K562 (cell line): Measurements from ENCODE around the gene PTPN12. TPM values are rescaled to one million over a fixed set of nuclear protein-coding genes. Genes with fewer than 3 reads are reported as not detected.

ENCODE experiments used
- ATAC-seq: fragments of 200-7000 bp; cut with Tn5 transposase; 3 replicates; pipeline ENCODE4 v1.9.1; 2020; ENCODE audit warnings: moderate library complexity
- BruUV-seq: library from RNA; stranded (reverse); fragments of 400-500 nt; replicated peaks from 2 replicates; lab custom pipeline; 2021; lab: Mats Ljungman, UMichigan
- CTCF ChIA-PET: fragments of 300-600 bp; formaldehyde crosslinking; extraction: SDS; loops from one replicate; lab custom pipeline; 2021; ENCODE audit warnings: low intra/inter-chr PET ratio; lab: Yijun Ruan, JAX
- POLR2A ChIA-PET: fragments of 300-600, 350-650 bp; sonication (Branson Sonifier 250); formaldehyde crosslinking; extraction: SDS; loops from one replicate; lab custom pipeline; 2021; ENCODE audit warnings: antibody characterized with exemption, inconsistent platforms; lab: Yijun Ruan, JAX
- DNase-seq, 4 experiments: peaks; one replicate each; pipeline versions ENCODE4 v3.0.0 to v3.0.0-alpha.2; 2011 to 2018; ENCODE audit warnings: low spot score in 3 of 4, mixed read lengths in 3 of 4; ENCODE audit errors: extremely low read depth in 1 of 4
- FAIRE-seq: peaks from 2 replicates; lab custom pipeline; 2011; peaks lifted over from hg19 to GRCh38; lab: Jason Lieb, UNC
- H2AFZ ChIP-seq: 2 replicates; pipeline ENCODE4 v1.6.0; 2011; ENCODE audit warnings: low read depth, low read length, control low read depth, inconsistent platforms
- H3K27ac ChIP-seq: fragments of 200-600 bp; 3 replicates; pipeline ENCODE4 v1.8.0; 2011; ENCODE audit warnings: low read depth, mild to moderate bottlenecking, control low read depth, inconsistent platforms, low read length, moderate library complexity, mixed read lengths; ENCODE audit errors: extremely low read depth
- H3K27me3 ChIP-seq, 2 experiments: fragments of 300-600 bp in 1 of 2; 2 replicates in 1 of 2; 3 replicates in 1 of 2; pipeline versions ENCODE4 v1.6.0 to v1.8.0; 2011; ENCODE audit warnings: inconsistent platforms in 2 of 2, low read length in 2 of 2, mild to moderate bottlenecking in 1 of 2, mixed read lengths in 1 of 2, moderate library complexity in 1 of 2; ENCODE audit not compliant: control insufficient read depth in 2 of 2, insufficient read depth in 2 of 2
- H3K36me3 ChIP-seq: fragments of 300-600 bp; 3 replicates; pipeline ENCODE4 v1.8.0; 2011; ENCODE audit warnings: mild to moderate bottlenecking, low read length, inconsistent platforms; ENCODE audit not compliant: control insufficient read depth, insufficient read depth
- H3K4me1 ChIP-seq, 2 experiments: fragments of 200-600 bp in 1 of 2; replicated peaks in 1 of 2; 2 replicates in 1 of 2; 3 replicates in 1 of 2; pipeline versions ENCODE4 v1.5.1 to v1.8.0; 2011; ENCODE audit warnings: inconsistent platforms in 2 of 2, low read length in 2 of 2, mild to moderate bottlenecking in 1 of 2, mixed read lengths in 1 of 2, moderate library complexity in 1 of 2; ENCODE audit not compliant: control insufficient read depth in 2 of 2, insufficient read depth in 2 of 2
- H3K4me2 ChIP-seq: 2 replicates; pipeline ENCODE4 v1.6.1; 2011; ENCODE audit warnings: low read length, control low read depth, inconsistent platforms, mixed read lengths; ENCODE audit not compliant: insufficient read depth
- H3K4me3 ChIP-seq: fragments of 200-600 bp; sonication (generic), shearing (Covaris generic); 2 replicates; pipeline ENCODE4 v1.5.1; 2016; ENCODE audit warnings: control low read depth, inconsistent platforms
- H3K79me2 ChIP-seq: fragments of 200-600 bp; 3 replicates; pipeline ENCODE4 v1.8.0; 2011; ENCODE audit warnings: low read length, inconsistent platforms; ENCODE audit not compliant: control insufficient read depth, insufficient read depth
- H3K9ac ChIP-seq, 2 experiments: 2 replicates each; pipeline versions ENCODE4 v1.6.0 to v1.6.1; 2011; ENCODE audit warnings: low read depth in 2 of 2, low read length in 2 of 2, control low read depth in 1 of 2, inconsistent platforms in 1 of 2, mild to moderate bottlenecking in 1 of 2, mixed read lengths in 1 of 2; ENCODE audit not compliant: insufficient read depth in 1 of 2
- H3K9me1 ChIP-seq: one replicate; pipeline ENCODE4 v1.6.0; 2011; ENCODE audit warnings: inconsistent platforms, mild to moderate bottlenecking, low read length, moderate library complexity; ENCODE audit not compliant: control insufficient read depth, insufficient read depth
- H3K9me3 ChIP-seq: replicated peaks from 2 replicates; pipeline ENCODE4 v1.5.1; 2011; ENCODE audit warnings: low read depth, low read length, inconsistent platforms; ENCODE audit not compliant: control insufficient read depth, insufficient read depth
- H4K20me1 ChIP-seq: replicated peaks from 2 replicates; pipeline ENCODE4 v1.6.1; 2011; ENCODE audit warnings: low read length, inconsistent platforms, mixed read lengths; ENCODE audit not compliant: control insufficient read depth, insufficient read depth
- CBX8 ChIP-seq: fragments of 200-600 bp; sonication (generic); IDR thresholded peaks from 2 replicates; pipeline ENCODE4 v1.6.1; 2012; ENCODE audit warnings: borderline replicate concordance, mixed run types, low read depth, mild to moderate bottlenecking, moderate library complexity, mixed read lengths, low read length, control low read depth, inconsistent platforms; ENCODE audit not compliant: poor library complexity, severe bottlenecking; ENCODE audit errors: extremely low read depth
- ETV1 ChIP-seq: fragments of 450-650 bp; conservative IDR thresholded peaks from 2 replicates; pipeline ENCODE4 v1.6.1; 2016; ENCODE audit warnings: missing genetic modification characterization, control low read depth, low read depth, missing compliant biosample characterization
- LARP7 ChIP-seq: fragments of 450-650 bp; IDR thresholded peaks from 2 replicates; pipeline ENCODE4 v1.6.1; 2016
- MAFG ChIP-seq: fragments of 450-650 bp; conservative IDR thresholded peaks from 2 replicates; pipeline ENCODE4 v1.6.1; 2016; ENCODE audit warnings: missing genetic modification characterization, missing compliant biosample characterization
- MAZ ChIP-seq, 2 experiments: fragments of 450-650 bp in 1 of 2; sonication (generic) in 1 of 2; formaldehyde crosslinking; IDR thresholded peaks in 1 of 2; conservative IDR thresholded peaks in 1 of 2; 2 replicates each; pipeline versions ENCODE4 v1.4.0 to v1.5.0; 2020; ENCODE audit warnings: mild to moderate bottlenecking in 1 of 2, missing genetic modification reagents in 1 of 2
- MCM3 ChIP-seq: fragments of 450-650 bp; IDR thresholded peaks from 2 replicates; pipeline ENCODE4 v1.6.1; 2016
- U2AF1 ChIP-seq: fragments of 200-400 bp; formaldehyde crosslinking; optimal IDR thresholded peaks from 2 replicates; pipeline ENCODE3; 2017; ENCODE audit warnings: mild to moderate bottlenecking, low read depth, low read length, moderate library complexity
- ZBED1 ChIP-seq: IDR thresholded peaks from 2 replicates; pipeline ENCODE4 v1.6.1; 2014
- ZNF212 ChIP-seq: fragments of 450-650 bp; formaldehyde crosslinking; IDR thresholded peaks from 2 replicates; pipeline ENCODE4 v1.4.0; 2020; ENCODE audit warnings: mild to moderate bottlenecking
- ZNF707 ChIP-seq: fragments of 250-450 bp; sonication (Bioruptor Pico); conservative IDR thresholded peaks from 2 replicates; pipeline ENCODE4 v1.8.0; 2022; ENCODE audit warnings: inconsistent platforms, mild to moderate bottlenecking, moderate library complexity
- ZZZ3 ChIP-seq: fragments of 450-650 bp; IDR thresholded peaks from 2 replicates; pipeline ENCODE4 v1.6.1; 2016; ENCODE audit warnings: antibody characterized with exemption, mild to moderate bottlenecking, moderate library complexity
- WGBS: fragments of 100-300 bp; shearing (Covaris generic); methylation state at CpG from one replicate; pipeline ENCODE4 v1.1.6; 2016; ENCODE audit warnings: low coverage, mixed read lengths; ENCODE audit not compliant: insufficient coverage; ENCODE audit errors: missing lambda C conversion rate; 5-methylcytosine and 5-hydroxymethylcytosine counted together
- in situ Hi-C: fragments of 300-500 bp; cut with MboI; formaldehyde crosslinking; loops from 4 replicates; pipeline ENCODE4 v1.15.0; 2018; ENCODE audit warnings: inconsistent platforms, mixed read lengths
- intact Hi-C: fragments of 100-400 bp; cut with micrococcal nuclease; formaldehyde crosslinking; loops from 2 replicates; pipeline ENCODE4 v1.14.2; 2022
- polyA plus RNA-seq, 8 experiments: library from polyadenylated mRNA; depleted of rRNA in 4 of 8; stranded (reverse) in 5 of 8; unstranded in 3 of 8; fragments of >200 nt; fragmentation: Nextera tagmentation in 2 of 8; fragmentation: Illumina TruSeq in 1 of 8; extraction: Ambion mirVana in 2 of 8; extraction: Trizol in 1 of 8; gene quantifications; 2 replicates each; pipeline versions ENCODE4 v1.2.1 to v1.2.3, GENCODE V29; 2011 to 2014; ENCODE audit warnings: inconsistent platforms in 1 of 8, missing spikeins in 1 of 8
- total RNA-seq, 7 experiments: library from RNA; depleted of rRNA in 6 of 7; stranded (reverse); fragments of >200 nt in 6 of 7; fragmentation: Illumina TruSeq in 2 of 7; extraction: Trizol in 2 of 7; gene quantifications; 2 replicates each; pipeline versions ENCODE4 v1.2.1 to v1.2.3, GENCODE V29; 2011 to 2021; ENCODE audit warnings: low replicate concordance in 1 of 7
- TF ChIP-seq, protein P1 (sequence below): fragments of 250-450 bp; sonication (Bioruptor Pico); IDR thresholded peaks from 2 replicates; pipeline ENCODE4 v1.9.0; 2021; ENCODE audit warnings: mild to moderate bottlenecking
- TF ChIP-seq, protein P2 (sequence below): fragments of 250-450 bp; sonication (Bioruptor Pico); IDR thresholded peaks from 2 replicates; pipeline ENCODE4 v1.8.0; 2021; ENCODE audit warnings: moderate library complexity, mild to moderate bottlenecking, inconsistent platforms

PTPN12 gene
- total and polyA plus RNA-seq, 9 of the 15 experiments (the other 6 are each of a cell fraction or from before 2014, with no cell fraction given), result 15.3 to 79.8 (median 26.6) TPM

DNA sequence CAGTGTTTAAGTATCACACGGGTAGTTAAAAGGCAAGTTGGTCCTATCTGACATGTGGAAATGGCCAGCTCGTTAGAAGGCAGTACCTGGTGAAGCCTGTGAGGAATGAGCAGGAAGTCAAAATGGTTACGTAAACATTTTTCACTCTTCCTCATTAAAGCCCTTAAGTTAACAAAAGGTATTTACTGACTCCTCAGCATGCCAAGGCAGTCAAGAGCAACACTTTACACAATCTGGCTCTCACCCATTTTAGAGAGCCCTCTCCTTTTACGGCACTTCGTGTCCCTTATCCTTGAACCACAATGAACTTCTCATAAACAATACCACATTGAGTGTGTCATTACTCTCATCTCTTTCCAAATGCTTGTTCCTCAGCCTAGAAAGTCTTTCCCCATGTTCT lies 148.1 kb downstream of the PTPN12 start:
- FAIRE-seq, result no peak
- Histone ChIP-seq H3K4me1 (no peaks in the 10 kb centered on the region), H2AFZ (no peak overlapping the region), H3K27ac (no peak overlapping the region), H3K4me3 (no peak overlapping the region), H4K20me1 (no peaks in the 10 kb centered on the region), H3K4me2 (no peak overlapping the region), H3K9me1 (no peaks in the 10 kb centered on the region), H3K27me3 (no peaks in the 10 kb centered on the region), H3K79me2 (peaks cover 33% of the 10 kb centered on the region), H3K9me3 (no peaks in the 10 kb centered on the region), H3K36me3 (peaks cover 78% of the 10 kb centered on the region), H3K9ac (no peak overlapping the region)
- intact Hi-C loops, result no loop called here
- ATAC-seq, result no peak
- TF ChIP-seq ZZZ3, result no peak
- no peak for TF ChIP-seq CBX8
- TF ChIP-seq, protein P1, sequence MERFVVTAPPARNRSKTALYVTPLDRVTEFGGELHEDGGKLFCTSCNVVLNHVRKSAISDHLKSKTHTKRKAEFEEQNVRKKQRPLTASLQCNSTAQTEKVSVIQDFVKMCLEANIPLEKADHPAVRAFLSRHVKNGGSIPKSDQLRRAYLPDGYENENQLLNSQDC (CRISPR knock-in tag), result no peak
- TF ChIP-seq MCM3, result no peak
- no peak for TF ChIP-seq ZBED1
- TF ChIP-seq U2AF1, result no peak
- TF ChIP-seq LARP7, result no peak
- no peak for TF ChIP-seq ZNF212 (CRISPR knock-in tag)
- TF ChIP-seq ZNF707 (CRISPR knock-in tag), result no peak
- no peak for TF ChIP-seq MAZ (CRISPR knock-in tag; conservative IDR thresholded peaks at IDR 0.05 in 1 of 2, IDR thresholded peaks at IDR 0.05 in 1 of 2)
- TF ChIP-seq ETV1, result no peak
- no peak for TF ChIP-seq MAFG
- TF ChIP-seq, protein P2, sequence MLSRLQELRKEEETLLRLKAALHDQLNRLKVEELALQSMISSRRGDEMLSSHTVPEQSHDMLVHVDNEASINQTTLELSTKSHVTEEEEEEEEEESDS (CRISPR knock-in tag), result no peak
- CTCF ChIA-PET, result no interaction called here
- no peak for DNase-seq
- 72% methylated on average over 5 of the region's 5 CpGs for WGBS
- POLR2A ChIA-PET, result interaction anchor here (1.1 to 1.2 kb wide), 2 partner anchors 8 to 10 kb away, joined by 3 read pairs; no protein-coding TSS in a partner anchor
- no TSS peak for BruUV-seq
- in situ Hi-C loops, result no loop called here
